Fibroblast of villous mesenchyme (primary cell): ENCODE data around the gene SERGEF. TPM values are rescaled to one million over a fixed set of nuclear protein-coding genes. Genes with fewer than 3 reads are reported as not detected.

Experiments
- DNase-seq: peaks from one replicate; pipeline ENCODE4 v3.0.0-alpha.2; 2010; ENCODE audit warnings: low read depth
- H3K4me3 ChIP-seq: 2 replicates; pipeline ENCODE4 v1.5.1; 2011; ENCODE audit warnings: low read depth, mild to moderate bottlenecking, low read length
- CTCF ChIP-seq: IDR thresholded peaks from 2 replicates; pipeline ENCODE4 v1.5.1; 2012; ENCODE audit warnings: low read depth, mild to moderate bottlenecking, low read length; ENCODE audit not compliant: insufficient read depth
- total RNA-seq: library from RNA; depleted of rRNA; stranded (reverse); fragments of >200 nt; gene quantifications from 2 replicates; pipeline ENCODE4 v1.2.3, GENCODE V29; 2012

The SERGEF gene
- total RNA-seq, 1 donor = 21.2 TPM

GRCh38 chr11:17753641-17754040 is 259.2 kb downstream of the SERGEF start:
- TF ChIP-seq CTCF = no peak
- no peak overlapping the region for H3K4me3 ChIP-seq
- DNase-seq = no peak

- no peak for DNase-seq
These were observed 259.7 kb downstream of the SERGEF start for GRCh38 chr11:17753153-17753552.

GRCh38 chr11:17752144-17752543 is 260.7 kb downstream of the SERGEF start:
- H3K4me3 ChIP-seq = no peak overlapping the region
- DNase-seq = no peak

More at GRCh38 chr11:17753153-17753552, 259.7 kb downstream of the SERGEF start:
- TF ChIP-seq CTCF = no peak
- H3K4me3 ChIP-seq = no peak overlapping the region

GRCh38 chr11:17751558-17751957 is 261.3 kb downstream of the SERGEF start:
- TF ChIP-seq CTCF = no peak
- DNase-seq = no peak
- H3K4me3 ChIP-seq = no peak overlapping the region

More at GRCh38 chr11:17752144-17752543, 260.7 kb downstream of the SERGEF start:
- TF ChIP-seq CTCF = no peak

GRCh38 chr11:17750801-17751165 is 262.1 kb downstream of the SERGEF start:
- no peak overlapping the region for H3K4me3 ChIP-seq
- TF ChIP-seq CTCF = no peak
- no peak for DNase-seq

- TF ChIP-seq CTCF = no peak
- H3K4me3 ChIP-seq = no peak overlapping the region
- no peak for DNase-seq
These were observed 262.6 kb downstream of the SERGEF start for GRCh38 chr11:17750013-17750800.
